Mammary epithelial cell (primary cell): ENCODE results near the gene NUMB.

Source experiments
- EZH2 ChIP-seq: IDR thresholded peaks from 2 replicates; pipeline ENCODE4 v1.6.1; 2012; ENCODE audit warnings: low read length, inconsistent platforms, borderline replicate concordance
- TF ChIP-seq, protein P1 (sequence below), 2 donors: IDR thresholded peaks in 1 of 2; conservative IDR thresholded peaks in 1 of 2; 2 replicates each; pipeline ENCODE4 v1.5.1; 2011 to 2012; ENCODE audit warnings: inconsistent platforms in 2 of 2, low read length in 2 of 2, mild to moderate bottlenecking in 2 of 2, control low read depth in 1 of 2, low read depth in 1 of 2; ENCODE audit not compliant: insufficient read depth in 1 of 2; ENCODE audit errors: extremely low read depth in 1 of 2

DNA sequence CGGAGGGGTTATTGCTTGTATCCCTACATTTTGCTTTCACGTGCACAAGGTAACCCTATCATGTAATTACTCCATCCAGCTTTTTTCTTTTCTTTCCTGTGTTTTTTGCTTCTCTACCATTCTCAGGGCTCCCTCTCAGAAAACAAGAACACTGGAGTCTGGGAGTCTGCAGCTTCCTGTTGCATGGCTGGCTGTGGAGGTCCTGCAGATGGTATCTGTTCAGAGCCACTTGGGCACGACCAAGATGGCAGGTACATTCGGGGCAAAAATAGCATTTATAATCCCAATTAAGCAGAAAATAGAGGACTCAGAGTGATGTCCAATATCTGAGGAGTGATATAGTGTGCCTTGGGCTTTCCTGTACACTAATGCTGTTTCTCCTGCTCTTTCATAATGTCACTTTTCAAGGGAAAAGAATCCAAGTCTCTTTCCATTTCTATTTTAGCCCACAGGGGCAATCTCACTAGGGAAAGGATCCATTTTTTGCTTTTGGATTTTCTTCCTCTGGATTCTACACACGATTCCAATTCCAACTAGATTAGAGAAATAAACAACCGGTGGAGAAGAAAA is 3.2 kb upstream of the NUMB start:
- TF ChIP-seq, protein P1, sequence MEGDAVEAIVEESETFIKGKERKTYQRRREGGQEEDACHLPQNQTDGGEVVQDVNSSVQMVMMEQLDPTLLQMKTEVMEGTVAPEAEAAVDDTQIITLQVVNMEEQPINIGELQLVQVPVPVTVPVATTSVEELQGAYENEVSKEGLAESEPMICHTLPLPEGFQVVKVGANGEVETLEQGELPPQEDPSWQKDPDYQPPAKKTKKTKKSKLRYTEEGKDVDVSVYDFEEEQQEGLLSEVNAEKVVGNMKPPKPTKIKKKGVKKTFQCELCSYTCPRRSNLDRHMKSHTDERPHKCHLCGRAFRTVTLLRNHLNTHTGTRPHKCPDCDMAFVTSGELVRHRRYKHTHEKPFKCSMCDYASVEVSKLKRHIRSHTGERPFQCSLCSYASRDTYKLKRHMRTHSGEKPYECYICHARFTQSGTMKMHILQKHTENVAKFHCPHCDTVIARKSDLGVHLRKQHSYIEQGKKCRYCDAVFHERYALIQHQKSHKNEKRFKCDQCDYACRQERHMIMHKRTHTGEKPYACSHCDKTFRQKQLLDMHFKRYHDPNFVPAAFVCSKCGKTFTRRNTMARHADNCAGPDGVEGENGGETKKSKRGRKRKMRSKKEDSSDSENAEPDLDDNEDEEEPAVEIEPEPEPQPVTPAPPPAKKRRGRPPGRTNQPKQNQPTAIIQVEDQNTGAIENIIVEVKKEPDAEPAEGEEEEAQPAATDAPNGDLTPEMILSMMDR (conservative IDR thresholded peaks at IDR 0.05 in 1 of 2, IDR thresholded peaks at IDR 0.05 in 1 of 2; ENCODE audit: extremely low read depth in 1 of 2, insufficient read depth in 1 of 2, low read depth in 1 of 2, low read length in 2 of 2): no peak
- no peak for TF ChIP-seq EZH2
